ENCODE data around the gene CD28.

The CD28 gene

GRCh38 chr2:203688798-203689197, 17.6 kb upstream of the CD28 start:
- no peaks in the 10 kb centered on the region for H4K20me1 ChIP-seq (ENCODE audit: insufficient read depth, low read length)
- no peak overlapping the region for H3K9ac ChIP-seq (ENCODE audit: low read depth, low read length)
- no peaks in the 10 kb centered on the region for H3K9me3 ChIP-seq (ENCODE audit: insufficient read depth, low read length, severe bottlenecking)
- no peak overlapping the region for H3K27ac ChIP-seq (ENCODE audit: low read length)
- no peak overlapping the region for H3K4me3 ChIP-seq (ENCODE audit: low read depth in 1 of 2, low read length in 2 of 2)
- TF ChIP-seq EZH2 (IDR thresholded peaks at IDR 0.05; ENCODE audit: borderline replicate concordance, low read depth, low read length, severe bottlenecking) (no peak), CTCF (IDR thresholded peaks at IDR 0.05; ENCODE audit: borderline replicate concordance, extremely low read depth, low read length, poor library complexity, severe bottlenecking) (no peak)
- H2AFZ ChIP-seq (ENCODE audit: low read depth, low read length): no peak overlapping the region
- H3K27me3 ChIP-seq (ENCODE audit: insufficient read depth, low read length, poor library complexity): no peaks in the 10 kb centered on the region
- H3K36me3 ChIP-seq (ENCODE audit: insufficient read depth, low read length): no peaks in the 10 kb centered on the region
- H3K4me1 ChIP-seq (ENCODE audit: insufficient read depth, low read length): peaks cover 12% of the 10 kb centered on the region
- H3K4me2 ChIP-seq (ENCODE audit: insufficient read depth, low read length): no peak overlapping the region
- no peaks in the 10 kb centered on the region for H3K79me2 ChIP-seq (ENCODE audit: insufficient read depth, low read length)
- DNase-seq (no peak), ATAC-seq (ENCODE audit: insufficient read depth, low read depth) (no peak)

GRCh38 chr2:203689426-203690116, 16.9 kb upstream of the CD28 start:
- H3K4me1 ChIP-seq (ENCODE audit: insufficient read depth, low read length): peaks cover 12% of the 10 kb centered on the region
- no peaks in the 10 kb centered on the region for H3K79me2 ChIP-seq (ENCODE audit: insufficient read depth, low read length)
- no peak overlapping the region for H2AFZ ChIP-seq (ENCODE audit: low read depth, low read length)
- no peaks in the 10 kb centered on the region for H3K27me3 ChIP-seq (ENCODE audit: insufficient read depth, low read length, poor library complexity)
- ATAC-seq (ENCODE audit: insufficient read depth, low read depth) (peak; percentile 70), DNase-seq (peak; percentile 21)
- H3K27ac ChIP-seq (ENCODE audit: low read length): no peak overlapping the region
- no peak overlapping the region for H3K4me3 ChIP-seq (ENCODE audit: low read depth in 1 of 2, low read length in 2 of 2)
- H3K4me2 ChIP-seq (ENCODE audit: insufficient read depth, low read length): no peak overlapping the region
- TF ChIP-seq EZH2 (IDR thresholded peaks at IDR 0.05; ENCODE audit: borderline replicate concordance, low read depth, low read length, severe bottlenecking) (no peak), CTCF (IDR thresholded peaks at IDR 0.05; ENCODE audit: borderline replicate concordance, extremely low read depth, low read length, poor library complexity, severe bottlenecking) (no peak)
- H3K9ac ChIP-seq (ENCODE audit: low read depth, low read length): no peak overlapping the region
- no peaks in the 10 kb centered on the region for H4K20me1 ChIP-seq (ENCODE audit: insufficient read depth, low read length)
- no peaks in the 10 kb centered on the region for H3K9me3 ChIP-seq (ENCODE audit: insufficient read depth, low read length, severe bottlenecking)
- no peaks in the 10 kb centered on the region for H3K36me3 ChIP-seq (ENCODE audit: insufficient read depth, low read length)

- Histone ChIP-seq H3K4me2 (ENCODE audit: insufficient read depth, low read length) (no peak overlapping the region), H2AFZ (ENCODE audit: low read depth, low read length) (no peak overlapping the region)
Measured at GRCh38 chr2:203690117-203690431, 16.4 kb upstream of the CD28 start.

More at GRCh38 chr2:203690117-203690431, 16.4 kb upstream of the CD28 start:
- no peak for TF ChIP-seq EZH2 (IDR thresholded peaks at IDR 0.05; ENCODE audit: borderline replicate concordance, low read depth, low read length, severe bottlenecking)
- no peak for TF ChIP-seq CTCF (IDR thresholded peaks at IDR 0.05; ENCODE audit: borderline replicate concordance, extremely low read depth, low read length, poor library complexity, severe bottlenecking)
- Histone ChIP-seq H3K79me2 (ENCODE audit: insufficient read depth, low read length) (no peaks in the 10 kb centered on the region), H3K4me3 (ENCODE audit: low read depth in 1 of 2, low read length in 2 of 2) (no peak overlapping the region), H3K36me3 (ENCODE audit: insufficient read depth, low read length) (no peaks in the 10 kb centered on the region), H3K9ac (ENCODE audit: low read depth, low read length) (no peak overlapping the region), H3K4me1 (ENCODE audit: insufficient read depth, low read length) (peaks cover 12% of the 10 kb centered on the region), H4K20me1 (ENCODE audit: insufficient read depth, low read length) (no peaks in the 10 kb centered on the region), H3K9me3 (ENCODE audit: insufficient read depth, low read length, severe bottlenecking) (no peaks in the 10 kb centered on the region), H3K27me3 (ENCODE audit: insufficient read depth, low read length, poor library complexity) (no peaks in the 10 kb centered on the region), H3K27ac (ENCODE audit: low read length) (0 out of 2 replicates have a peak overlapping the region, but pooled peaks have one; percentile 20)
- peak; percentile 46 for DNase-seq
- ATAC-seq (ENCODE audit: insufficient read depth, low read depth): peak; percentile 81

All from DND-41 (cell line).